A673 (cell line): ENCODE data around the gene MAST4.

ENCODE experiments used
- EZH2 ChIP-seq: fragments of 200-600 bp; sonication (generic); IDR thresholded peaks from 2 replicates; pipeline ENCODE4 v1.6.1; 2017; ENCODE audit warnings: borderline replicate concordance, low read depth, mild to moderate bottlenecking, mixed read lengths, antibody characterized with exemption, low read length; ENCODE audit not compliant: poor library complexity, severe bottlenecking
- TF ChIP-seq, protein P1 (sequence below): fragments of 300-800, 200-600 bp; sonication (generic); conservative IDR thresholded peaks from 2 replicates; pipeline ENCODE4 v1.5.1; 2017; ENCODE audit warnings: low read depth, mild to moderate bottlenecking, antibody characterized with exemption, low read length, moderate library complexity, mixed read lengths

DNA sequence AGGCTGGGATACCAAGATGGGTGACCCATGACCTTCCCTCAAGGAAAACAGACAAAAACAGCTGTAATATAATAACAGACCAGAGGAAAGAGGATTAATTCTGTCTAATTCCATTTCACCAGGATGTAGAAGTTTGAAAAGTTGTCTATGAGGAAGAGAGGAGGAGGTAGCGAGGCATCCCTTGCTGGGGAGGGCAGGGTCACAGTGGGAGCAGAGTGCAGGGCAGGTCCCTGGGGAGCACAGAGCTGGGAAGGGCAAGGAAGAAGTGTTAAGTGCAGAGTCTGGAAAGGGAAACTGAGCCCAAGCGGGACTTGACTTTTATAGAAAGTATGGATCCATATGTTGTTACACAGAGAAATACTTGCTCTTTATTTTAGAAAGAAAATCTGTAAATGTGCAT, 389.8 kb downstream of the MAST4 start:
- TF ChIP-seq, protein P1, sequence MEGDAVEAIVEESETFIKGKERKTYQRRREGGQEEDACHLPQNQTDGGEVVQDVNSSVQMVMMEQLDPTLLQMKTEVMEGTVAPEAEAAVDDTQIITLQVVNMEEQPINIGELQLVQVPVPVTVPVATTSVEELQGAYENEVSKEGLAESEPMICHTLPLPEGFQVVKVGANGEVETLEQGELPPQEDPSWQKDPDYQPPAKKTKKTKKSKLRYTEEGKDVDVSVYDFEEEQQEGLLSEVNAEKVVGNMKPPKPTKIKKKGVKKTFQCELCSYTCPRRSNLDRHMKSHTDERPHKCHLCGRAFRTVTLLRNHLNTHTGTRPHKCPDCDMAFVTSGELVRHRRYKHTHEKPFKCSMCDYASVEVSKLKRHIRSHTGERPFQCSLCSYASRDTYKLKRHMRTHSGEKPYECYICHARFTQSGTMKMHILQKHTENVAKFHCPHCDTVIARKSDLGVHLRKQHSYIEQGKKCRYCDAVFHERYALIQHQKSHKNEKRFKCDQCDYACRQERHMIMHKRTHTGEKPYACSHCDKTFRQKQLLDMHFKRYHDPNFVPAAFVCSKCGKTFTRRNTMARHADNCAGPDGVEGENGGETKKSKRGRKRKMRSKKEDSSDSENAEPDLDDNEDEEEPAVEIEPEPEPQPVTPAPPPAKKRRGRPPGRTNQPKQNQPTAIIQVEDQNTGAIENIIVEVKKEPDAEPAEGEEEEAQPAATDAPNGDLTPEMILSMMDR = no peak
- TF ChIP-seq EZH2 = no peak
